Activated T-cell treated with anti-CD3 and anti-CD28 coated beads, Interleukin-2, amount 50 U/mL, for 4 hours (primary cell): ENCODE results near the gene F10. TPM values are rescaled to one million over a fixed set of nuclear protein-coding genes. Genes with fewer than 3 reads are reported as not detected.
"Not testable (repeated sequence)": the region's sequence is repeated elsewhere in the genome, so short reads cannot be mapped to it uniquely, and the experiment has no call there.

Experiments used
- ATAC-seq, 2 donors: fragments of 200-7000 bp; cut with Tn5 transposase; one replicate each; pipeline ENCODE4 v1.10.0; 2021
- DNase-seq: peaks from one replicate; pipeline ENCODE4 v3.0.0-alpha.2; 2020
- H3K27me3 Mint-ChIP-seq: one replicate; pipeline ENCODE4 v1.8.0; 2021; ENCODE audit warnings: low read depth, mixed read lengths
- H3K36me3 Mint-ChIP-seq: one replicate; pipeline ENCODE4 v1.8.0; 2022; ENCODE audit warnings: mixed read lengths; ENCODE audit not compliant: insufficient read depth
- H3K4me1 Mint-ChIP-seq: one replicate; pipeline ENCODE4 v1.8.0; 2021; ENCODE audit warnings: low read depth, mixed read lengths
- H3K4me3 Mint-ChIP-seq: one replicate; pipeline ENCODE4 v1.8.0; 2021; ENCODE audit warnings: mild to moderate bottlenecking, moderate library complexity, mixed read lengths
- H3K9me3 Mint-ChIP-seq: one replicate; pipeline ENCODE4 v1.8.0; 2021; ENCODE audit warnings: mixed read lengths
- total RNA-seq, 3 donors: library from RNA; stranded (reverse); gene quantifications; one replicate each; pipeline ENCODE4 v1.2.1, GENCODE V29; 2021

The F10 gene
- total RNA-seq, 3 donors from 2014 or later, result not detected

- peaks cover 5% of the 10 kb centered on the region for H3K36me3 Mint-ChIP-seq
- no peaks in the 10 kb centered on the region for H3K9me3 Mint-ChIP-seq
- H3K27me3 Mint-ChIP-seq, result no peaks in the 10 kb centered on the region
- H3K4me3 Mint-ChIP-seq, result no peak overlapping the region
- ATAC-seq (no peak), DNase-seq (no peak)
- H3K4me1 Mint-ChIP-seq, result no peaks in the 10 kb centered on the region
These were observed 30.5 kb upstream of the F10 start for GRCh38 chr13:113091891-113092775.

GRCh38 chr13:113092776-113093579 is 29.6 kb upstream of the F10 start:
- ATAC-seq (no peak), DNase-seq (no peak)
- Mint-ChIP-seq H3K4me1 (no peaks in the 10 kb centered on the region), H3K27me3 (no peaks in the 10 kb centered on the region), H3K9me3 (no peaks in the 10 kb centered on the region), H3K4me3 (no peak overlapping the region), H3K36me3 (peaks cover 5% of the 10 kb centered on the region)

- DNase-seq (no peak), ATAC-seq (no peak)
- Mint-ChIP-seq H3K27me3 (no peaks in the 10 kb centered on the region), H3K36me3 (peaks cover 3% of the 10 kb centered on the region), H3K4me3 (no peak overlapping the region), H3K4me1 (no peaks in the 10 kb centered on the region), H3K9me3 (no peaks in the 10 kb centered on the region)
These were observed 28.8 kb upstream of the F10 start for GRCh38 chr13:113093580-113094409.

GRCh38 chr13:113094410-113094800 is 28.2 kb upstream of the F10 start:
- Mint-ChIP-seq H3K4me1 (no peaks in the 10 kb centered on the region), H3K4me3 (no peak overlapping the region), H3K36me3 (peaks cover 3% of the 10 kb centered on the region), H3K27me3 (no peaks in the 10 kb centered on the region), H3K9me3 (no peaks in the 10 kb centered on the region)
- ATAC-seq (no peak), DNase-seq (no peak)

GRCh38 chr13:113095146-113096051 is 27.2 kb upstream of the F10 start:
- no peak for ATAC-seq

GRCh38 chr13:113096052-113096744 is 26.4 kb upstream of the F10 start:
- H3K4me1 Mint-ChIP-seq, result no peaks in the 10 kb centered on the region
- H3K27me3 Mint-ChIP-seq, result no peaks in the 10 kb centered on the region
- ATAC-seq, result no peak

More at GRCh38 chr13:113095146-113096051, 27.2 kb upstream of the F10 start:
- Mint-ChIP-seq H3K4me3 (no peak overlapping the region), H3K36me3 (peaks cover 3% of the 10 kb centered on the region), H3K27me3 (no peaks in the 10 kb centered on the region), H3K9me3 (no peaks in the 10 kb centered on the region), H3K4me1 (no peaks in the 10 kb centered on the region)
- no peak for DNase-seq

GRCh38 chr13:113096745-113097305 is 25.8 kb upstream of the F10 start:
- no peaks in the 10 kb centered on the region for H3K9me3 Mint-ChIP-seq
- H3K36me3 Mint-ChIP-seq, result no peaks in the 10 kb centered on the region
- no peak overlapping the region for H3K4me3 Mint-ChIP-seq
- DNase-seq, result no peak
- H3K4me1 Mint-ChIP-seq, result no peaks in the 10 kb centered on the region
- no peaks in the 10 kb centered on the region for H3K27me3 Mint-ChIP-seq
- no peak for ATAC-seq

More at GRCh38 chr13:113096052-113096744, 26.4 kb upstream of the F10 start:
- no peak for DNase-seq
- Mint-ChIP-seq H3K36me3 (no peaks in the 10 kb centered on the region), H3K4me3 (no peak overlapping the region), H3K9me3 (no peaks in the 10 kb centered on the region)

- H3K27me3 Mint-ChIP-seq, result no peaks in the 10 kb centered on the region
- no peaks in the 10 kb centered on the region for H3K4me1 Mint-ChIP-seq
- no peak overlapping the region for H3K4me3 Mint-ChIP-seq
- DNase-seq, result no peak
- no peaks in the 10 kb centered on the region for H3K9me3 Mint-ChIP-seq
- no peak for ATAC-seq
- no peaks in the 10 kb centered on the region for H3K36me3 Mint-ChIP-seq
These were observed 24.9 kb upstream of the F10 start for GRCh38 chr13:113097651-113098050.

GRCh38 chr13:113098162-113098732 is 24.4 kb upstream of the F10 start:
- H3K9me3 Mint-ChIP-seq, result no peaks in the 10 kb centered on the region
- no peaks in the 10 kb centered on the region for H3K27me3 Mint-ChIP-seq
- no peak for DNase-seq
- no peak overlapping the region for H3K4me3 Mint-ChIP-seq
- no peaks in the 10 kb centered on the region for H3K36me3 Mint-ChIP-seq
- no peaks in the 10 kb centered on the region for H3K4me1 Mint-ChIP-seq
- no peak for ATAC-seq

GRCh38 chr13:113099142-113099541 is 23.5 kb upstream of the F10 start:
- Mint-ChIP-seq H3K9me3 (no peaks in the 10 kb centered on the region), H3K4me3 (no peak overlapping the region), H3K4me1 (no peaks in the 10 kb centered on the region), H3K36me3 (no peaks in the 10 kb centered on the region), H3K27me3 (no peaks in the 10 kb centered on the region)
- ATAC-seq, result no peak
- DNase-seq, result no peak

GRCh38 chr13:113102302-113102701 is 20.3 kb upstream of the F10 start:
- DNase-seq, H3K4me3 Mint-ChIP-seq, H3K9me3 Mint-ChIP-seq, ATAC-seq, H3K4me1 Mint-ChIP-seq, H3K36me3 Mint-ChIP-seq, H3K27me3 Mint-ChIP-seq: not testable (repeated sequence)

GRCh38 chr13:113102727-113103126 is 19.9 kb upstream of the F10 start:
- ATAC-seq (no peak), DNase-seq (no peak)
- no peaks in the 10 kb centered on the region for H3K4me1 Mint-ChIP-seq
- no peak overlapping the region for H3K4me3 Mint-ChIP-seq
- no peaks in the 10 kb centered on the region for H3K9me3 Mint-ChIP-seq
- no peaks in the 10 kb centered on the region for H3K27me3 Mint-ChIP-seq
- H3K36me3 Mint-ChIP-seq, result no peaks in the 10 kb centered on the region
